DND-41 (cell line): ENCODE measurements around the gene SCYGR6.

Experiments used
- ATAC-seq: fragments of 200-7000 bp; cut with Tn5 transposase; 3 replicates; pipeline ENCODE4 v1.9.1; 2021; ENCODE audit warnings: low read depth; ENCODE audit not compliant: insufficient read depth
- DNase-seq: peaks from one replicate; pipeline ENCODE4 v3.0.0-alpha.2; 2020
- H2AFZ ChIP-seq: 2 replicates; pipeline ENCODE4 v1.6.0; 2012; ENCODE audit warnings: low read depth, low read length
- H3K27ac ChIP-seq: 2 replicates; pipeline ENCODE4 v1.5.1; 2012; ENCODE audit warnings: low read length, inconsistent platforms
- H3K27me3 ChIP-seq: fragments of 200-600 bp; sonication (generic); 2 replicates; pipeline ENCODE4 v1.6.0; 2012; ENCODE audit warnings: low read length, mild to moderate bottlenecking, inconsistent platforms; ENCODE audit not compliant: insufficient read depth, poor library complexity
- H3K36me3 ChIP-seq: 2 replicates; pipeline ENCODE4 v1.5.1; 2012; ENCODE audit warnings: low read length, inconsistent platforms; ENCODE audit not compliant: insufficient read depth
- H3K4me1 ChIP-seq: 2 replicates; pipeline ENCODE4 v1.5.1; 2012; ENCODE audit warnings: mild to moderate bottlenecking, low read length; ENCODE audit not compliant: insufficient read depth
- H3K4me2 ChIP-seq: 2 replicates; pipeline ENCODE4 v1.6.0; 2012; ENCODE audit warnings: mild to moderate bottlenecking, moderate library complexity, low read length, inconsistent platforms; ENCODE audit not compliant: insufficient read depth
- H3K4me3 ChIP-seq, 2 experiments: fragments of 200-600 bp in 1 of 2; shearing (Covaris generic) in 1 of 2; 2 replicates each; pipeline ENCODE4 v1.5.1; 2012 to 2016; ENCODE audit warnings: inconsistent platforms in 2 of 2, low read length in 2 of 2, mild to moderate bottlenecking in 2 of 2, low read depth in 1 of 2, moderate library complexity in 1 of 2
- H3K79me2 ChIP-seq: 2 replicates; pipeline ENCODE4 v1.6.0; 2012; ENCODE audit warnings: low read length, inconsistent platforms; ENCODE audit not compliant: insufficient read depth
- H3K9ac ChIP-seq: 2 replicates; pipeline ENCODE4 v1.6.0; 2012; ENCODE audit warnings: low read depth, mild to moderate bottlenecking, inconsistent platforms, low read length, moderate library complexity
- H3K9me3 ChIP-seq: 2 replicates; pipeline ENCODE4 v1.5.1; 2012; ENCODE audit warnings: low read length, moderate library complexity, mild to moderate bottlenecking, inconsistent platforms; ENCODE audit not compliant: insufficient read depth, severe bottlenecking
- H4K20me1 ChIP-seq: 2 replicates; pipeline ENCODE4 v1.6.0; 2012; ENCODE audit warnings: low read length; ENCODE audit not compliant: insufficient read depth
- EZH2 ChIP-seq: IDR thresholded peaks from 3 replicates; pipeline ENCODE4 v1.6.1; 2012; ENCODE audit warnings: borderline replicate concordance, low read depth, mild to moderate bottlenecking, moderate library complexity, low read length, inconsistent platforms; ENCODE audit not compliant: severe bottlenecking
- TF ChIP-seq, protein P1 (sequence below): IDR thresholded peaks from 2 replicates; pipeline ENCODE4 v1.5.1; 2012; ENCODE audit warnings: borderline replicate concordance, low read length, moderate library complexity, mild to moderate bottlenecking; ENCODE audit not compliant: poor library complexity, severe bottlenecking; ENCODE audit errors: extremely low read depth

The SCYGR6 gene

DNA sequence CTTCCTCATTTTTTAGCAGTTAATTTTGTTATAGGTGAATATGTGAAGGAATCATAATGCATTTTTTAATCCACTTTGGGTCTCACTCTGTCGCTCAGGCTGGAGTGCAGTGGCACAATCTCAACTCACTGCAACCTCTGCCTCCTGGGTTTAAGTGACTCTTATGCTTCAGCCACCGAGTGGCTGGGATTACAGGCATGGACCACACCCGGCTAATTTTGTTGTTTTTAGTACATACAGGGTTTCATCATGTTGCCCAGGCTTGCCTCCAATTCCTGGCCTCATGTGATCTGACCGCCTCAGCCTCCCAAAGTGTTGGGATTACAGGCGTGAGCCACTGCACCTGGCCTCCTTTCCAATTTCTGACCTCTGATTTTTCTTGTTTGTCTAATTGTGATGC is 40.3 kb downstream of the SCYGR6 start:
- H2AFZ ChIP-seq, result no peak overlapping the region
- H3K27me3 ChIP-seq, result no peaks in the 10 kb centered on the region
- no peaks in the 10 kb centered on the region for H3K9me3 ChIP-seq
- no peaks in the 10 kb centered on the region for H4K20me1 ChIP-seq
- H3K36me3 ChIP-seq, result no peaks in the 10 kb centered on the region
- TF ChIP-seq, protein P1, sequence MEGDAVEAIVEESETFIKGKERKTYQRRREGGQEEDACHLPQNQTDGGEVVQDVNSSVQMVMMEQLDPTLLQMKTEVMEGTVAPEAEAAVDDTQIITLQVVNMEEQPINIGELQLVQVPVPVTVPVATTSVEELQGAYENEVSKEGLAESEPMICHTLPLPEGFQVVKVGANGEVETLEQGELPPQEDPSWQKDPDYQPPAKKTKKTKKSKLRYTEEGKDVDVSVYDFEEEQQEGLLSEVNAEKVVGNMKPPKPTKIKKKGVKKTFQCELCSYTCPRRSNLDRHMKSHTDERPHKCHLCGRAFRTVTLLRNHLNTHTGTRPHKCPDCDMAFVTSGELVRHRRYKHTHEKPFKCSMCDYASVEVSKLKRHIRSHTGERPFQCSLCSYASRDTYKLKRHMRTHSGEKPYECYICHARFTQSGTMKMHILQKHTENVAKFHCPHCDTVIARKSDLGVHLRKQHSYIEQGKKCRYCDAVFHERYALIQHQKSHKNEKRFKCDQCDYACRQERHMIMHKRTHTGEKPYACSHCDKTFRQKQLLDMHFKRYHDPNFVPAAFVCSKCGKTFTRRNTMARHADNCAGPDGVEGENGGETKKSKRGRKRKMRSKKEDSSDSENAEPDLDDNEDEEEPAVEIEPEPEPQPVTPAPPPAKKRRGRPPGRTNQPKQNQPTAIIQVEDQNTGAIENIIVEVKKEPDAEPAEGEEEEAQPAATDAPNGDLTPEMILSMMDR, result no peak
- no peaks in the 10 kb centered on the region for H3K79me2 ChIP-seq
- no peak overlapping the region for H3K9ac ChIP-seq
- H3K4me1 ChIP-seq, result no peaks in the 10 kb centered on the region
- no peak for ATAC-seq
- DNase-seq, result no peak
- no peak overlapping the region for H3K27ac ChIP-seq
- no peak overlapping the region for H3K4me2 ChIP-seq
- no peak overlapping the region for H3K4me3 ChIP-seq

DNA sequence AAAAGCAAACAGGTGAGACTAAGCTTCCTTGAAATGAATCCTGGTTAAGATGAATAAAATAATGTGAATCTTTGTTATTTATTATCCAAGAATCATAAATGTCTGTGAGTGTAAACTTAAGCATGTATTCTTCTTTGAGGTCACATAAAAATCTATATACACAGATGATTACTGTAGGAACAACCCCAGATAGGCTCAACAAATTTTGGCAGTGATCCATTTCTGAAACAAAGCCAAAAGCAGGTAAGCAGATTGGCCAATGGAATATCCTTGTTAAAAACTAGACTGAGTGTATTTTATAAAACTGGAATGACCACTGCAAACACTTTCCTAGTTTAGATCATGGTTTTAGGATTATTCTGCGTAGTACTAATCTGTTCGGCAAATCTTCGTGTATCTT is 46.6 kb downstream of the SCYGR6 start:
- DNase-seq, result no peak
- no peak for ATAC-seq
- Histone ChIP-seq H3K79me2 (no peaks in the 10 kb centered on the region), H3K27me3 (no peaks in the 10 kb centered on the region), H3K36me3 (no peaks in the 10 kb centered on the region), H2AFZ (no peak overlapping the region), H4K20me1 (no peaks in the 10 kb centered on the region), H3K4me3 (no peak overlapping the region), H3K4me2 (no peak overlapping the region), H3K4me1 (no peaks in the 10 kb centered on the region), H3K27ac (no peak overlapping the region), H3K9ac (no peak overlapping the region), H3K9me3 (no peaks in the 10 kb centered on the region)
- TF ChIP-seq EZH2, result no peak
- TF ChIP-seq, protein P1, result no peak

DNA sequence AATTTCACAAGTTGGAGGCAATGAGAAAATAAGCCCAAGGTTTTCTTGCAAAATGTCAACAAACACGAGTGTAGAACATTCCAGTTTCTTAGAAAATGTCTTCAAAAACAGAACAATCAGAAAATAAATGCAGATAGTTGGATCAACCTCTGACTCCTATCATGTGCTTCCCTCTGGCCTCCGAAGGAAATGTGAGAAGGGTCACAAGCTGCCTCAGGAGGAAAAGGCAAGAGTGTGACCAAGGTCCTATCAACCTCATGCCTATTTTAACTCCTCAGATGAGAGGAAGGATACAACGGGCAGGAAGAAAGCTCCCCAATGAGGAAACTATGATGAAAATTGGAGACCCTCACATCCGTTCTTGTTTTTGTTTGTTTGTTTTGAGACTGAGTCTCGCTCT is 50.1 kb downstream of the SCYGR6 start:
- no peak overlapping the region for H2AFZ ChIP-seq
- H3K4me3 ChIP-seq, result no peak overlapping the region
- no peak for TF ChIP-seq EZH2
- TF ChIP-seq, protein P1, result no peak

More for the DNA sequence above, 50.1 kb downstream of the SCYGR6 start:
- H3K27ac ChIP-seq, result no peak overlapping the region
- ATAC-seq (no peak), DNase-seq (no peak)
- no peak overlapping the region for H3K9ac ChIP-seq
- no peaks in the 10 kb centered on the region for H3K79me2 ChIP-seq
- H3K27me3 ChIP-seq, result no peaks in the 10 kb centered on the region
- no peaks in the 10 kb centered on the region for H3K9me3 ChIP-seq
- no peaks in the 10 kb centered on the region for H3K4me1 ChIP-seq
- H4K20me1 ChIP-seq, result no peaks in the 10 kb centered on the region
- no peak overlapping the region for H3K4me2 ChIP-seq
- H3K36me3 ChIP-seq, result no peaks in the 10 kb centered on the region
